Measurements from ENCODE around the gene RMI1.

DNA sequence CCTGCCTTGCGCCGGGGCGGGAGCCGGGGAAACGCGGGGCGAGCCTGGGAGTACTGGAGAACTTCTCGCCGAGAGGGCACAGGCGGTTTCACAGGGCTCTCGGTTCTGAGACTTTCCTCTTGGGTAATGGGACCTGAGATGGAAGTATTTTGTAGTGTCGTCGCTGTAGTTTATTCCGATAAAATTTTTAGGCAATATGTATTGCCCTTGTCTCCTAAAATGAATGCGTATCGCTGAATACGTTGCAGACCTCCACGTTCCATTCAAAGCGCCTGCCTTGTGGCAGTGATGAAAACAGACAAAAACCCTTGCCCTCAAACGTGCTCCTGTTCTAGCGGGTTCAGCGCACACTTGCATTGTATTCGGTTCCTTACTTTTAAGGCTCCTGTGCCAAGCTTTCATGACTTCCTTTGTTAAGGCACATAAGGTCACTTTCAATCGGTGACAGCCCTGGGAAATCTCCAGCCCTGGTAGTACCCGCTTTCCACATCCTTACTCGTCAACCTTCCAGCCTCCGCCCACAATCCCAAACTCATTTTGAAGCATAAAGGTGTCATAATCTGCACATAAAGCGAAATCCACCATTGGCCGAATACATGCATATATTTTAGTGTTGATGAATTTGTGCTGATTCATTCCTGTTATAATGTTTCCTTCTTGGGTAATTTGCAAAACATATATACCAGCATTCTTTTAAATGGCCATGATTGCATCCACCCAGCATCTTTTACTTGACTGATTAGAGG, 694 bp downstream of the RMI1 start:
- no peak for TF ChIP-seq EZH2 (IDR thresholded peaks at IDR 0.05; ENCODE audit: insufficient read depth, low read length)
- TF ChIP-seq, protein P1, sequence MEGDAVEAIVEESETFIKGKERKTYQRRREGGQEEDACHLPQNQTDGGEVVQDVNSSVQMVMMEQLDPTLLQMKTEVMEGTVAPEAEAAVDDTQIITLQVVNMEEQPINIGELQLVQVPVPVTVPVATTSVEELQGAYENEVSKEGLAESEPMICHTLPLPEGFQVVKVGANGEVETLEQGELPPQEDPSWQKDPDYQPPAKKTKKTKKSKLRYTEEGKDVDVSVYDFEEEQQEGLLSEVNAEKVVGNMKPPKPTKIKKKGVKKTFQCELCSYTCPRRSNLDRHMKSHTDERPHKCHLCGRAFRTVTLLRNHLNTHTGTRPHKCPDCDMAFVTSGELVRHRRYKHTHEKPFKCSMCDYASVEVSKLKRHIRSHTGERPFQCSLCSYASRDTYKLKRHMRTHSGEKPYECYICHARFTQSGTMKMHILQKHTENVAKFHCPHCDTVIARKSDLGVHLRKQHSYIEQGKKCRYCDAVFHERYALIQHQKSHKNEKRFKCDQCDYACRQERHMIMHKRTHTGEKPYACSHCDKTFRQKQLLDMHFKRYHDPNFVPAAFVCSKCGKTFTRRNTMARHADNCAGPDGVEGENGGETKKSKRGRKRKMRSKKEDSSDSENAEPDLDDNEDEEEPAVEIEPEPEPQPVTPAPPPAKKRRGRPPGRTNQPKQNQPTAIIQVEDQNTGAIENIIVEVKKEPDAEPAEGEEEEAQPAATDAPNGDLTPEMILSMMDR (IDR thresholded peaks at IDR 0.05; ENCODE audit: insufficient read depth, low read depth, low read length) = no peak

Measured in astrocyte (in vitro differentiated cells and primary cell).